Kasumi-1 (cell line): ENCODE measurements around the gene ZNF789.
"Not testable (repeated sequence)": the region's sequence is repeated elsewhere in the genome, so short reads cannot be mapped to it uniquely, and the experiment has no call there.

Experiments
- DNase-seq, 2 experiments: peaks; one replicate each; lab custom pipeline; 2025; lab: John Stamatoyannopoulos, UW

The ZNF789 gene

GRCh38 chr7:99457650-99458493 is 14.8 kb upstream of the ZNF789 start:
- no peak for DNase-seq

GRCh38 chr7:99459087-99459486 is 13.6 kb upstream of the ZNF789 start:
- peak; percentile 59 to 60 for DNase-seq

- DNase-seq, result no peak
These were observed 12.0 kb upstream of the ZNF789 start for GRCh38 chr7:99460651-99461050.

- DNase-seq, result peak; percentile 17 to 39
These were observed 11.5 kb upstream of the ZNF789 start for GRCh38 chr7:99461221-99461620.

DNA sequence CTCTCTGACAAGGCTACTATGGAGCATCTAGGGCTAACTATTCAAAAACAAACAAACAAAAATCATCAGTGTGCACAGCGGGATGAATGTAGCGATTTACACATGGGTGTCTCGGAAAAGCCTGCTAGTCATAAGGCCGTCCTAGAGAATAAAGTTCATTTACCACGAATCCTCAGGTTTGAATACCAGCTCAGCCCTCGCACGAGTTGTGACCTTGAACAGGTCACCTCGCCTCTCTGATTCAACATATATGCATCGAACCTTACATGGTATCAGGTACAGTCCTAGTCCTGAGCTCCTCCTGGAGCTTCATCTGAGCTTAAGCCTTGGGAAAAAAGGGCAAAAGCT is 7.3 kb upstream of the ZNF789 start:
- no peak for DNase-seq

GRCh38 chr7:99468336-99468918 is 4.3 kb upstream of the ZNF789 start:
- DNase-seq, result no peak

DNA sequence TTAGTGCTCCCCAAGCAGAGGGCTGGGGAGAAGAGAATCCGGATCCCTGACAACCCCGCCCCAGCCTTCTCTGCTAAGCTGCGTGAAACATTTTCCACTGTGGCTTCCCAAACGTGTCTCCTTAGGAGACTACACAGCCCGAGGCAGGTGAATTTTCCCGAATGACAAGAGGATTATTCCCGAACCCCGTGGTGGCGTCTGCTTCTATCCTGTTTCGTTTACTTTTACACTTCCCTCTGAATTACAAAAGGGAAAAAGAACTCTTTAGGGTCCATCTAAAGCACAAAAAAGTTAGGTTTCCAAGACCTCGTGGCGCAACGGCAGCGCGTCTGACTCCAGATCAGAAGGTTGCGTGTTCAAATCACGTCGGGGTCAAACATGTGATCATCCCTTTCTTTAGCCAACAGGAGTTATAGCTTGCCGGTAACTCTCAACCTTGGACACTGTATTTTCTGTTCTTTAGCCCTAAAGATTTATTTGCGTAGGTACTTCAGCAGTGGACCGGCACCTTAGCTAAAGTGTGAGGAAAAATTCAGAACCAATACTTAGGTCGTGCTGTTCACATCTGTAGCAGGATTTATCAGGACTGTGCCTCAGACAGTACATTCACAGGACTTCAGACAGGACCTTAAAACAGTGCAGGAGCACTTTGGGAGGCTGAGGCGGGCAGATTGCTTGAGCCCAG is 3.2 kb upstream of the ZNF789 start:
- DNase-seq, result no peak

DNA sequence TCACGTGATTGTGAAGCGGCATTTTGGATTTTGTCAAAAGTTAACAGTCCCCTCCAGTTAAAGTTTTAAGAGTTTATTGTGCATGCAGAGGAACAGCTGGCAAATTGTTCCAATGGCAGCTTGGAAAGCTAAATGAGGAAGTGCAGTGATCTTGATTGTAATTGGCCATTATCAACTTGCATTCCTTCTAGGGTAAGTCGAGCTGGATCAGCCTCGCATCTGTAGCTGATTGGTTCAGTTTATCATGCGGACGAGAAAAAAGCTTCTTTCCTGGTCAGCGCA is 566 bp downstream of the ZNF789 start:
- DNase-seq, result peak; percentile 88 to 93

DNA sequence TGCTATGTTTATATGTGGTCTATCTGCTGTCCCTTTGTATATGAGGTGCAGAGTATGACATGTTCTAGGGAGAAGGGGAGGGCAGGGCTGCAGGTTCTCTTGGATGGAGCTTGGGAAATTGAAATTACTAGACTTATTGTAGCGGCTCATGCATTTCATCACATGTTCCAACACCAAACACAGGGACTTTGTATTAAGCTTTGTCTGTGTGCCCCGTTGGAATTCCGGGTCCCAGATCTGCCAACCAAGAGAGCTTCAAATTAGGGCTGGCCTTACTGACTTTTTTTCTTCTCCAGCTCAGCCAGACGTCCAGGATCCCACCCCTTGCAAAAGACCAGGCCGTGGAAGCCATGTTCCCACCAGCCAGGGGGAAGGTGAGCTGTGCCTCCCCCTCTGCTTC is 3.4 kb downstream of the ZNF789 start:
- DNase-seq, result no peak

DNA sequence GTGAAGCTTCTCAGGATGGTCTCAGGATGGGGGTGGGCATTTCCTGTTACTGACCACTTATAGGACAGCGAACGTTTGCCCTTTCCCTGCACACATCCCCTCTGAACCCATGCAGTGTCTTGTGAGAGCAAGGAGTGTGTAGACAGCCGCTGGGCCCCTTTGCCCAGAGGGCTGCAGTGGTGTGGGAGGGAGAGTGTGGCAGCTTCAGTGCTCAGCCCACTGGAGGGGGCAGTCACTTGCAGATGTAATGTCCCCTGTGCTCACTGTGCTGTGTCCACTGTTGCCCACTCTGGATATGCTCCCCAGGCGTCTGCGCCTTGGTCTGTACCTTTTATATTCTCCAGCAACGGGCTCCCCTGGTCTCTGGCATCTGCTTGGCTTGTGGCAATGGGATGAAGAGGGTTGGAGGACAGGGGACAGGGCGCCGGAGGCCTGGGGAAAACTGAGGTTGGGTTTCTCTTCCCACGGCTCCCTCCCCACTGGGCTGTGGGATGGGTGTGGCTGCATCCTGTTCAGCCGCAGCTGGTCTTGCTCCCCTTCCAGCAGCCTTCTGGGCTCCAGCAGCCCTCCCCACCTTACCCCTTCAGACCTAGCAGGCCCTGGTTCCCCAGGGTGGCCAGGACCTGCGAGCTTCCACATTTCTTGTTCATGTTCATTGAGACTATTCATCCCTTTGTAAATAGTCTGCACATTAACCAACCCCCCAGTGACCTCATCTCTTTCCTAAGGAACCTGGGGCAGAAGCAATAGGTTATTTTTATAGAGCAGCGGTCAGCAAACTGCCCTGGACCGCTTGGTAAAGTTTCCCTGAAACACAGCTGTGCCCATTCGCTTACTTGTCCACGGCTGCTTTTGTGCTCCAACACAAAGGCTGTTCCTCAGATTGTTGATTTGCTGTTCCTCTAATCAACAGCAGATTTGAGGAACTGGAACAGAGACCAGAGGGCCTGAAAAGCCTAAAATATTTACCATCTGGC is 6.1 kb downstream of the ZNF789 start:
- no peak for DNase-seq

- no peak for DNase-seq
These were observed 12.4 kb downstream of the ZNF789 start for GRCh38 chr7:99485094-99485493.

DNA sequence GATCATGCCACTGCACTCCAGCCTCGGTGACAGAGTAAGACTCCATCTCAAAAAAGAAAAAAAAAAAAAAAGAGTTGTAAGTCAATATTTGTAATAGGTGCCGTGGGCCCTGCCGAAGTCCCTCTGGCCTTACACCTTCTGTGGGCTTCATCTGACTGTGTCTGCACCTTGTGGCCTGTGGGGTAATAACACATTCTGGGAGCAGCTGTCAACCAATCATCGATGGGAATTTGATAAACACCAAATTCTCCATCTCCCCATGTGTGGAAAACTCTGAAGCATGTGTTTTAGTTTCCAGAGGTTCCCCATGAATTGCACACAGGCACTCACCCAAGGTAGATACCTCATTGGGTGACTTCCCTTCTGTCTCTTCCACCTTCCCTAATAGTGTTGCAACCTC is 16.5 kb downstream of the ZNF789 start:
- DNase-seq, result peak; percentile 17 to 42

DNA sequence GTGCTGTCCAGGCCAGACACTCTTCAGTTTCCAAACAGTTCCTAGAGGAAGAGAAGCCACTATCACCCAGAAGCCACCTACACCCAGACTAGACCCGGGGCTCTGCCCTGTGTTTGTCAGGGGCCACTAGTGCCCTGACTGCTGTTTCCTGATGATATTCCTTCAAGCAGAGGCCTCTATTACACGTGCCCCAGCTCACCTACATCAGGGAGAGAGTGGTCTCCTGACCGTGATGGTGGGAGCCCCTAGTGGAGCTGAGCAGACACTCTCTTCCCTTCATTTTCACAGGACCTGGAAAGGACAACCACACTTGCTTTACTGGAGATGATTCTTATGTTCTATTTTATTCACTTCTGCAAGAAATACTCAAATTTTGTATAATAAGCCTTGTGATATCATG is 18.2 kb downstream of the ZNF789 start:
- DNase-seq, result no peak

GRCh38 chr7:99493823-99494222 is 21.1 kb downstream of the ZNF789 start:
- DNase-seq, result no peak

- DNase-seq, result peak; percentile 29 to 31
These were observed 25.3 kb downstream of the ZNF789 start for GRCh38 chr7:99497766-99498545.

GRCh38 chr7:99498546-99498944 is 25.9 kb downstream of the ZNF789 start:
- DNase-seq, result peak; percentile 33 to 44

- peak; percentile 47 to 49 for DNase-seq
These were observed 26.7 kb downstream of the ZNF789 start for GRCh38 chr7:99499371-99499720.

- peak; percentile 86 to 93 for DNase-seq
These were observed 27.3 kb downstream of the ZNF789 start, which contains the start of gene ZNF394 for GRCh38 chr7:99499721-99500636. Gene ZNF394, minus strand, starts transcription at chr7:99500281. Its CDS starts 188 bp downstream, at chr7:99500093.

DNA sequence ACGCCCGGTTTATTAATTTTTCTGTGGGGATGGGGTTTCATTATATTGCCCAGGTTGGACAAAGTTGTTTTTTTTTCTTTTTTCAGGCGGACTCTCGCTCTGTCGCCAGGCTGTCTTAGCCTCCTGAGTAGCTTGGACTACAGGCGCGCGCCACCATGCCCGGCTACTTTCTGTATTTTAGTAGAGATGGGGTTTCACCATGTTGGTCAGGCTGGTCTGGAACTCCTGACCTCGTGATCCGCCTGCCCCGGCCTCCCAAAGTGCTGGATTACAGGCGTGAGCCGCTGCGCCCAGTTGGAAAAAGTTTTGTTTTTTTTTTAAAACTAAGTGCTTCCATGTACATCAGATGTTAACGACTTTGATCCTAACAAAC is 27.9 kb downstream of the ZNF789 start:
- DNase-seq, result no peak

- not testable (repeated sequence) for DNase-seq
These were observed 28.5 kb downstream of the ZNF789 start for GRCh38 chr7:99501236-99501635.
